ENCODE results near the gene IDUA. TPM values are rescaled to one million over a fixed set of nuclear protein-coding genes. Genes with fewer than 3 reads are reported as not detected.
A peak's percentile ranks its signal among the peaks of the same experiment; 100 is the strongest.
"Not testable (repeated sequence)": the region's sequence is repeated elsewhere in the genome, so short reads cannot be mapped to it uniquely, and the experiment has no call there.

IDUA gene
- total and polyA plus RNA-seq, 8 donors, result 8.8 to 278 (median 21.7) TPM

DNA sequence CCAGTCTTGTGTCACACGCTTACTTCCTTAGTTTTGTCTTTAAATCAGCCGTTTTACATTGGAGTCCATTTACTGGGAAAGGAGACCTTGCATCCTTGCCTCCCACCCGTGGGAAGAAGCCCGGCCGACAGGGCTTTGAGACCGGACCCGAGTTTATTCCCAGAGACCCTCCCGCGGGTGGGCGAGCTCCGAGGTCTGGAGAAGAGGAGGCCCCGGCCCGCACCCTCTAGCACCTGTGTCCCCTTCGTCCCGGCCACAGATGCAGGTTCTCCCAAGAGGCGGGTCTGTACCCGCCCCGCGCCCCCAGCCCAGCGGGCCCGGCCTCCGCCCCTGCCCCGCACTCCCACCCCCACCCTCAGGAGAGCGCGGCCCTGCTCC is 10.1 kb downstream of the IDUA start:
- Histone ChIP-seq H3K4me1 (peaks cover 27 to 52% (median 48%) of the 10 kb centered on the region in 4 donors), H3K27me3 (peaks cover 3 to 66% (median 49%) of the 10 kb centered on the region in 3 donors), H3K36me3 (peaks cover 0 to under 1% (median 0%) of the 10 kb centered on the region in 4 donors), H3K27ac (peak overlapping the region in 1 of 5 donors; percentile 22), H3K4me3 (peak overlapping the region; percentile 29 to 51 (median 35)), H3K9me3 (no peaks in the 10 kb centered on the region)
- DNase-seq, result no peak
- WGBS, 5 donors, result 11 to 17% (median 11%) methylated on average over 15 to 25 of the region's 25 CpGs
- TF ChIP-seq POLR2AphosphoS5 (IDR thresholded peaks at IDR 0.05), result no peak
- no peak for TF ChIP-seq EP300 (IDR thresholded peaks at IDR 0.05)
- TF ChIP-seq, protein P1, sequence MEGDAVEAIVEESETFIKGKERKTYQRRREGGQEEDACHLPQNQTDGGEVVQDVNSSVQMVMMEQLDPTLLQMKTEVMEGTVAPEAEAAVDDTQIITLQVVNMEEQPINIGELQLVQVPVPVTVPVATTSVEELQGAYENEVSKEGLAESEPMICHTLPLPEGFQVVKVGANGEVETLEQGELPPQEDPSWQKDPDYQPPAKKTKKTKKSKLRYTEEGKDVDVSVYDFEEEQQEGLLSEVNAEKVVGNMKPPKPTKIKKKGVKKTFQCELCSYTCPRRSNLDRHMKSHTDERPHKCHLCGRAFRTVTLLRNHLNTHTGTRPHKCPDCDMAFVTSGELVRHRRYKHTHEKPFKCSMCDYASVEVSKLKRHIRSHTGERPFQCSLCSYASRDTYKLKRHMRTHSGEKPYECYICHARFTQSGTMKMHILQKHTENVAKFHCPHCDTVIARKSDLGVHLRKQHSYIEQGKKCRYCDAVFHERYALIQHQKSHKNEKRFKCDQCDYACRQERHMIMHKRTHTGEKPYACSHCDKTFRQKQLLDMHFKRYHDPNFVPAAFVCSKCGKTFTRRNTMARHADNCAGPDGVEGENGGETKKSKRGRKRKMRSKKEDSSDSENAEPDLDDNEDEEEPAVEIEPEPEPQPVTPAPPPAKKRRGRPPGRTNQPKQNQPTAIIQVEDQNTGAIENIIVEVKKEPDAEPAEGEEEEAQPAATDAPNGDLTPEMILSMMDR (IDR thresholded peaks at IDR 0.05), result no peak
- TF ChIP-seq POLR2A (IDR thresholded peaks at IDR 0.05), result no peak
- intact Hi-C loops (cut with DNase I; ENCODE audit: low total_unique reads), result no loop called here

DNA sequence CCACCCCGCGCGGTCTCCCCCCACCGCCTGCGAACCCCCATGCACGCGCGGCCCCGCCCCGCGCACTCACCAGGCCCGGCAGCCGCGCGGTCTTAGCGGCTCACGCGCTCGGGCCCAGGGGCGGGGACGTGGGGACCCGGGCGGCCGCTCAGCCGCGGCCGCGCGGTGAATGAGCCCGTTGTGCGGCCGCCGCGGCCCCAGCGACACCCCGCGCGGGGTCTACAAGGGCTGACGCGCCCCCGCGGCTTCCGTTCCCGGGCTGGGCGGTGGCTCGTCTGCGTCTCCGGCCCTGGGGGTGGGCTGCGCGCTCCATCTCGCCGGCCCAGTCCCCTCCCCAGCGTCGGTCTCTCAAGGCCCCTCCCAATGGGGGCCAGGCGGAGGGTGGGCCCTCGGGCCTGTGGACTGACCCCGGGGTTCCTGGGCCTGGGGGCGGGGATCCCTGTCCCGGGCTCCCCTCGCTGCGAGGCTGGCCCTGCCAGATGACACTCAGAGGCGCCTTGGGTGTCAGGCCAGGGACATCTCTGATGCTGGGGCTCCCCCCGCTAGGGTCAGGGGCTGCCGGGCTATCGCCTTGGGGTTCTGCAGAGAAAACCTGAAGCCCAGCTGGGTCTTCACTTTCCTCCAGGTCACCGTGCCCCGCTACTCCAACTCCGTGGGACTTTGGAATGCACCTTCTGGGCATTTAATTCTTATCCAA is 10.7 kb downstream of the IDUA start:
- TF ChIP-seq EP300 (IDR thresholded peaks at IDR 0.05), result no peak
- no peak for TF ChIP-seq POLR2A (IDR thresholded peaks at IDR 0.05)
- TF ChIP-seq, protein P1 (IDR thresholded peaks at IDR 0.05), result no peak
- no peak for TF ChIP-seq POLR2AphosphoS5 (IDR thresholded peaks at IDR 0.05)
- 2 to 4% (median 3%) methylated on average over 31 to 68 of the region's 68 CpGs for WGBS, 5 donors
- Histone ChIP-seq H3K4me1 (peaks cover 28 to 52% (median 48%) of the 10 kb centered on the region in 4 donors), H3K9me3 (no peaks in the 10 kb centered on the region), H3K4me3 (peak overlapping the region; percentile 29 to 51 (median 35)), H3K27ac (peak overlapping the region in 1 of 5 donors; percentile 22), H3K27me3 (peaks cover 8 to 72% (median 55%) of the 10 kb centered on the region in 3 donors), H3K36me3 (no peaks in the 10 kb centered on the region)
- peak in 1 of 2 donors; percentile 81 for DNase-seq
- intact Hi-C loops (cut with DNase I; ENCODE audit: low total_unique reads), result no loop called here

DNA sequence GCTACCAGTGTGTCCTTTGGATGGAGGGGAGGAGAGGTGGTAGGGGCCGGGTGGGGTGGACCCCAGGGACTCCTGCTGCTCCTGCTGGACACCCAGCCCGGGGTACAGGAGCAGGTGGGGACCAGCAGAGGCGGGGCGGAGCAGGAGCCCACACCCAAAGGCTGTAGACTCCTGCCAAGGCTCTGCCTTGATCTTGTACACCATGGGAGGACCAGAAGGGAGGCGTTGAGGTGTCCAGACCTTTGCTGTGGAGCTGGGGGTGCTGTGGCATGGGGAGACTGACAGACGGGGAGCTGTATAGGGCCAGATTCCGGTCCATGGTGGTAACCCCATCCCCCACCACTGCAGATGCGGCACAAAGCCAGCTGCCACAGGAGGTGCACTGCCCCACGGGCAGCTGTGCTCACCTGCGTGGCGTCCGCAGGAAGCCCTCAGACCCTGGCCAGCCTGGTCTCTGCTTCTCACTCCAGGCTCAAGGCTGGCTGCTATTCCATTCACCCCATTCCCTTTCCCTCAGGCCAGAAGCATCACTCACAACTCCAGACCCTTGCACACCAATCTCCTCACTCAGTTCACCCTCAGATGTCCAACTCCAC is 11.3 kb downstream of the IDUA start:
- 19 to 51% (median 40%) methylated on average over 11 to 12 of the region's 12 CpGs for WGBS, 5 donors
- no peaks in the 10 kb centered on the region for H3K36me3 ChIP-seq
- intact Hi-C loops (cut with DNase I; ENCODE audit: low total_unique reads), result no loop called here
- H3K9me3 ChIP-seq, result no peaks in the 10 kb centered on the region
- H3K27me3 ChIP-seq, result peaks cover 15 to 78% (median 61%) of the 10 kb centered on the region in 3 donors
- H3K4me1 ChIP-seq, result peaks cover 31 to 53% (median 49%) of the 10 kb centered on the region in 4 donors
- no peak for DNase-seq
- TF ChIP-seq POLR2A (IDR thresholded peaks at IDR 0.05), result no peak
- TF ChIP-seq EP300 (IDR thresholded peaks at IDR 0.05), result no peak
- TF ChIP-seq, protein P1 (IDR thresholded peaks at IDR 0.05), result no peak
- TF ChIP-seq POLR2AphosphoS5 (IDR thresholded peaks at IDR 0.05), result no peak
- peak overlapping the region in 1 of 4 donors; percentile 51 for H3K4me3 ChIP-seq
- no peak overlapping the region for H3K27ac ChIP-seq

DNA sequence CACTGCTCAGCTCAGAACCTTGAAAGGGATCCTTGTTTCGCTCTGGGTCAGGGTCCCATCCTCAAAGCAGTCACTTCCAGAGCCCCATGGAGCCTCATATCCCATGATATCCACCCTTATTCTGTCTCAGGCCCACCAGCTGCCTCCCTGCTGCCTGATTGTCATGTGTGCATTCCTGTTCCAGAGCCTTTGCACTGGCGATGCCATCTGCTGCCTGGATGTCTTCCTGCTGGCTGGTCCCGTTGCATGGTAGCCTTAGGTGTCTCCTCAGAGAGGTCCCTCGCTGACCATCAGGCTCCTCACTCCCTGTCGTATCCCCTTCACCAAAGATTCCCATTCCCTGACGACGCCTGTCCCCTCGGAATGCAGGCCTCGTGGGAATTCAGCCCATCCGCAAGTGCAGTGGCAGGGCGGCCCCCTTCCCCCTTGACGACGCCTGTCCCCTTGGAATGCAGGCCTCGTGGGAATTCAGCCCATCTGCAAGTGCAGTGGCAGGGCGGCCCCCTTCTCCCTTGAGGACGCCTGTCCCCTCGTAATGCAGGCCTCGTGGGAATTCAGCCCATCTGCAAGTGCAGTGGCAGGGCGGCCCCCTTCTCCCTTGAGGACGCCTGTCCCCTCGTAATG is 12.5 kb downstream of the IDUA start:
- DNase-seq; H3K36me3 ChIP-seq; H3K27ac ChIP-seq; H3K4me3 ChIP-seq; H3K9me3 ChIP-seq; intact Hi-C loops (cut with DNase I; ENCODE audit: low total_unique reads): not testable (repeated sequence)
- Histone ChIP-seq H3K4me1 (peaks cover 29 to 49% (median 45%) of the 10 kb centered on the region in 4 donors), H3K27me3 (peaks cover 26 to 90% (median 73%) of the 10 kb centered on the region in 3 donors)
- 47 to 68% (median 51%) methylated on average over 14 to 21 of the region's 21 CpGs for WGBS, 5 donors
